ENCODE measurements around the gene VTI1B. TPM values are rescaled to one million over a fixed set of nuclear protein-coding genes. Genes with fewer than 3 reads are reported as not detected.

Gene VTI1B
- total RNA-seq, 1 donor from 2014 or later, result 92.0 TPM

GRCh38 chr14:67641480-67641879 lies 33.0 kb downstream of the VTI1B start:
- no peaks in the 10 kb centered on the region for H3K9me3 ChIP-seq (ENCODE audit: insufficient read depth, low read depth, low read length)
- TF ChIP-seq EZH2 (IDR thresholded peaks at IDR 0.05; ENCODE audit: insufficient read depth, low read length) (no peak), CTCF (IDR thresholded peaks at IDR 0.05; ENCODE audit: insufficient read depth, low read depth, low read length) (no peak)
- H3K36me3 ChIP-seq (ENCODE audit: insufficient read depth, low read length), result peaks cover 7% of the 10 kb centered on the region
- H3K27ac ChIP-seq (ENCODE audit: low read depth, low read length), result no peak overlapping the region
- DNase-seq (ENCODE audit: low read depth) (no peak), FAIRE-seq (no peak)
- no peak overlapping the region for H3K9ac ChIP-seq (ENCODE audit: low read length)
- H3K4me2 ChIP-seq (ENCODE audit: low read length), result no peak overlapping the region
- H2AFZ ChIP-seq (ENCODE audit: low read depth, low read length), result no peak overlapping the region
- Mint-ChIP-seq H3K27me3 (ENCODE audit: low read depth, unreplicated experiment) (no peaks in the 10 kb centered on the region), H3K4me1 (ENCODE audit: low read depth, unreplicated experiment) (peaks cover under 1% of the 10 kb centered on the region), H3K9me3 (ENCODE audit: unreplicated experiment) (no peaks in the 10 kb centered on the region), H3K4me3 (ENCODE audit: unreplicated experiment) (no peak overlapping the region), H3K27ac (ENCODE audit: unreplicated experiment) (no peak overlapping the region), H3K36me3 (ENCODE audit: low read depth, unreplicated experiment) (no peaks in the 10 kb centered on the region)
- no peaks in the 10 kb centered on the region for H3K4me1 ChIP-seq (ENCODE audit: insufficient read depth, low read length)
- H3K79me2 ChIP-seq (ENCODE audit: insufficient read depth, low read length), result no peaks in the 10 kb centered on the region
- H3K4me3 ChIP-seq (ENCODE audit: insufficient read depth, low read depth, low read length), result no peak overlapping the region
- no peaks in the 10 kb centered on the region for H3K27me3 ChIP-seq (ENCODE audit: insufficient read depth, low read length)
- H4K20me1 ChIP-seq (ENCODE audit: insufficient read depth, low read length), result no peaks in the 10 kb centered on the region

- no peak overlapping the region for H3K4me3 ChIP-seq (ENCODE audit: insufficient read depth, low read depth, low read length)
- H3K4me2 ChIP-seq (ENCODE audit: low read length), result no peak overlapping the region
- no peak for TF ChIP-seq EZH2 (IDR thresholded peaks at IDR 0.05; ENCODE audit: insufficient read depth, low read length)
- no peak for TF ChIP-seq CTCF (IDR thresholded peaks at IDR 0.05; ENCODE audit: insufficient read depth, low read depth, low read length)
- Mint-ChIP-seq H3K4me3 (ENCODE audit: unreplicated experiment) (no peak overlapping the region), H3K9me3 (ENCODE audit: unreplicated experiment) (no peaks in the 10 kb centered on the region), H3K4me1 (ENCODE audit: low read depth, unreplicated experiment) (peaks cover 6% of the 10 kb centered on the region), H3K27ac (ENCODE audit: unreplicated experiment) (no peak overlapping the region), H3K36me3 (ENCODE audit: low read depth, unreplicated experiment) (peaks cover 3% of the 10 kb centered on the region), H3K27me3 (ENCODE audit: low read depth, unreplicated experiment) (no peaks in the 10 kb centered on the region)
- FAIRE-seq (no peak), DNase-seq (ENCODE audit: low read depth) (no peak)
- H3K4me1 ChIP-seq (ENCODE audit: insufficient read depth, low read length), result no peaks in the 10 kb centered on the region
- H3K79me2 ChIP-seq (ENCODE audit: insufficient read depth, low read length), result no peaks in the 10 kb centered on the region
- H4K20me1 ChIP-seq (ENCODE audit: insufficient read depth, low read length), result no peaks in the 10 kb centered on the region
- H3K27me3 ChIP-seq (ENCODE audit: insufficient read depth, low read length), result no peaks in the 10 kb centered on the region
- H3K36me3 ChIP-seq (ENCODE audit: insufficient read depth, low read length), result no peaks in the 10 kb centered on the region
- H3K9me3 ChIP-seq (ENCODE audit: insufficient read depth, low read depth, low read length), result no peaks in the 10 kb centered on the region
- no peak overlapping the region for H3K27ac ChIP-seq (ENCODE audit: low read depth, low read length)
- H2AFZ ChIP-seq (ENCODE audit: low read depth, low read length), result no peak overlapping the region
- H3K9ac ChIP-seq (ENCODE audit: low read length), result no peak overlapping the region
Observed at GRCh38 chr14:67638642-67639041, 35.8 kb downstream of the VTI1B start.

GRCh38 chr14:67636361-67636919 lies 38.0 kb downstream of the VTI1B start:
- no peak for TF ChIP-seq EZH2 (IDR thresholded peaks at IDR 0.05; ENCODE audit: insufficient read depth, low read length)
- TF ChIP-seq CTCF (IDR thresholded peaks at IDR 0.05; ENCODE audit: insufficient read depth, low read depth, low read length), result no peak
- Histone ChIP-seq H3K4me2 (ENCODE audit: low read length) (no peak overlapping the region), H2AFZ (ENCODE audit: low read depth, low read length) (no peak overlapping the region), H3K36me3 (ENCODE audit: insufficient read depth, low read length) (no peaks in the 10 kb centered on the region), H3K27ac (ENCODE audit: low read depth, low read length) (no peak overlapping the region), H3K4me1 (ENCODE audit: insufficient read depth, low read length) (no peaks in the 10 kb centered on the region), H3K9me3 (ENCODE audit: insufficient read depth, low read depth, low read length) (no peaks in the 10 kb centered on the region), H3K4me3 (ENCODE audit: insufficient read depth, low read depth, low read length) (no peak overlapping the region), H4K20me1 (ENCODE audit: insufficient read depth, low read length) (no peaks in the 10 kb centered on the region), H3K27me3 (ENCODE audit: insufficient read depth, low read length) (no peaks in the 10 kb centered on the region), H3K79me2 (ENCODE audit: insufficient read depth, low read length) (no peaks in the 10 kb centered on the region), H3K9ac (ENCODE audit: low read length) (no peak overlapping the region)
- H3K4me3 Mint-ChIP-seq (ENCODE audit: unreplicated experiment), result no peak overlapping the region
- H3K9me3 Mint-ChIP-seq (ENCODE audit: unreplicated experiment), result no peaks in the 10 kb centered on the region
- peaks cover 3% of the 10 kb centered on the region for H3K36me3 Mint-ChIP-seq (ENCODE audit: low read depth, unreplicated experiment)
- H3K4me1 Mint-ChIP-seq (ENCODE audit: low read depth, unreplicated experiment), result peaks cover 6% of the 10 kb centered on the region
- H3K27ac Mint-ChIP-seq (ENCODE audit: unreplicated experiment), result peak overlapping the region; percentile 63
- H3K27me3 Mint-ChIP-seq (ENCODE audit: low read depth, unreplicated experiment), result no peaks in the 10 kb centered on the region
- DNase-seq (ENCODE audit: low read depth) (no peak), FAIRE-seq (no peak)

All from astrocyte (in vitro differentiated cells and primary cell).